Measurements from ENCODE around the gene ABHD17C.

- TF ChIP-seq CTCF (conservative IDR thresholded peaks at IDR 0.05; ENCODE audit: low read depth in 2 of 2) (no peak), JUNB (IDR thresholded peaks at IDR 0.05; ENCODE audit: unreplicated experiment) (no peak), EZH2 (IDR thresholded peaks at IDR 0.05; ENCODE audit: low read depth, unreplicated experiment) (no peak), REST (IDR thresholded peaks at IDR 0.05; ENCODE audit: unreplicated experiment) (no peak), POLR2AphosphoS5 (IDR thresholded peaks at IDR 0.05; ENCODE audit: low read depth) (no peak)
Measured at GRCh38 chr15:80730387-80730786, 35.3 kb downstream of the ABHD17C start.
